ENCODE data around the gene AQP1. TPM values are rescaled to one million over a fixed set of nuclear protein-coding genes. Genes with fewer than 3 reads are reported as not detected.

The AQP1 gene
- total and polyA plus RNA-seq, 2 of the 8 experiments (the other 6 are each of a cell fraction or from before 2014, with no cell fraction given) = 0.18 to 0.19 TPM

GRCh38 chr7:30903146-30903545 lies 8.5 kb upstream of the AQP1 start:
- POLR2A ChIA-PET (ENCODE audit: partially characterized antibody) = no interaction called here
- no peak overlapping the region for H2BK20ac ChIP-seq (ENCODE audit: low read length)
- TF ChIP-seq ASH2L (IDR thresholded peaks at IDR 0.05; ENCODE audit: low read length) (no peak), MAFK (IDR thresholded peaks at IDR 0.05; ENCODE audit: low read depth, low read length) (no peak), MAX (IDR thresholded peaks at IDR 0.05) (no peak), USF2 (IDR thresholded peaks at IDR 0.05; ENCODE audit: low read length) (no peak), EGR1 (IDR thresholded peaks at IDR 0.05; ENCODE audit: borderline replicate concordance, low read depth, low read length) (no peak), SP1 (IDR thresholded peaks at IDR 0.05; ENCODE audit: low read depth, low read length) (no peak), TAF1 (IDR thresholded peaks at IDR 0.05; ENCODE audit: low read depth, low read length) (no peak), EZH2 (IDR thresholded peaks at IDR 0.05; ENCODE audit: low read depth, low read length, severe bottlenecking) (no peak), KDM1A (IDR thresholded peaks at IDR 0.05; ENCODE audit: borderline replicate concordance, low read length) (no peak), RBBP5 (IDR thresholded peaks at IDR 0.05; ENCODE audit: borderline replicate concordance, low read depth, low read length) (no peak), YY1 (IDR thresholded peaks at IDR 0.05; ENCODE audit: low read depth, low read length) (no peak), HDAC6 (IDR thresholded peaks at IDR 0.05; ENCODE audit: low read depth, low read length) (no peak), BCL11A (IDR thresholded peaks at IDR 0.05; ENCODE audit: low read depth in 2 of 2, low read length in 2 of 2) (no peak)

More at GRCh38 chr7:30903146-30903545, 8.5 kb upstream of the AQP1 start:
- Histone ChIP-seq H4K20me1 (replicated peaks in 1 of 2; ENCODE audit: control insufficient read depth in 1 of 2, insufficient read depth in 2 of 2, low read length in 2 of 2) (peaks cover 0 to 2% of the 10 kb centered on the region in 2 experiments), H3K27ac (ENCODE audit: low read depth, low read length) (no peak overlapping the region), H3K79me1 (ENCODE audit: low read depth, low read length) (no peaks in the 10 kb centered on the region), H2BK5ac (ENCODE audit: low read depth, low read length) (no peak overlapping the region), H3K4ac (replicated peaks; ENCODE audit: insufficient read length, low read depth, low read length) (no peak overlapping the region), H3K4me2 (ENCODE audit: insufficient read depth in 1 of 2, low read depth in 2 of 2, low read length in 2 of 2) (no peak overlapping the region), H3K9me3 (ENCODE audit: insufficient read depth in 2 of 2, low read depth in 1 of 2, low read length in 1 of 2) (no peaks in the 10 kb centered on the region), H2AFZ (ENCODE audit: low read length) (no peak overlapping the region), H3K23ac (ENCODE audit: insufficient read length) (no peak overlapping the region), H2AK5ac (ENCODE audit: low read depth, low read length) (no peak overlapping the region), H4K5ac (ENCODE audit: insufficient read length, low read depth, low read length) (no peak overlapping the region), H2BK15ac (ENCODE audit: low read length) (no peak overlapping the region), H4K91ac (replicated peaks; ENCODE audit: insufficient read length, low read length) (no peak overlapping the region), H2BK12ac (ENCODE audit: low read depth, low read length) (no peak overlapping the region), H3K9ac (replicated peaks in 1 of 4; ENCODE audit: extremely low read depth in 1 of 4, low read depth in 3 of 4, low read length in 3 of 4) (no peak overlapping the region), H4K8ac (ENCODE audit: extremely low read depth, insufficient read depth, low read length) (no peak overlapping the region; the same call in 1 of the 2 replicates), H3K36me3 (ENCODE audit: control insufficient read depth in 2 of 4, insufficient read depth in 4 of 4, low read length in 3 of 4) (no peaks in the 10 kb centered on the region), H3K4me3 (ENCODE audit: extremely low read depth in 1 of 4, insufficient read depth in 2 of 4, low read depth in 3 of 4, low read length in 4 of 4) (no peak overlapping the region), H3K4me1 (replicated peaks in 1 of 4; ENCODE audit: control insufficient read depth in 3 of 4, insufficient read depth in 4 of 4, low read length in 3 of 4) (no peaks in the 10 kb centered on the region), H3K79me2 (ENCODE audit: control insufficient read depth in 1 of 2, insufficient read depth in 2 of 2, low read length in 2 of 2) (no peaks in the 10 kb centered on the region), H3K27me3 (replicated peaks in 1 of 4; ENCODE audit: control insufficient read depth in 3 of 4, extremely low read depth in 1 of 4, insufficient read depth in 3 of 4, low read length in 3 of 4) (peaks cover 0 to 2% (median 0%) of the 10 kb centered on the region in 4 experiments; a peak in 2 of 7 replicates), H3K14ac (ENCODE audit: insufficient read length) (no peak overlapping the region), H2BK120ac (replicated peaks; ENCODE audit: low read depth, low read length) (no peak overlapping the region), H3K56ac (replicated peaks; ENCODE audit: insufficient read length, low read depth, low read length) (no peak overlapping the region), H3K18ac (ENCODE audit: extremely low read depth, low read length) (no peak overlapping the region; the same call in 1 of the 2 replicates), H3K23me2 (ENCODE audit: low read depth, low read length) (no peaks in the 10 kb centered on the region)
- DNase-seq (ENCODE audit: low read depth in 1 of 2, low spot score in 2 of 2) = no peak
- 77% methylated on average over 8 of the region's 8 CpGs; no CpG with 5 or more reads in 1 of the 2 experiments for WGBS, 2 experiments (ENCODE audit: extremely low coverage in 1 of 2, insufficient coverage in 1 of 2, insufficient read length in 1 of 2, insufficient replicate concordance in 2 of 2, low coverage in 1 of 2, low lambda C conversion rate in 2 of 2, missing lambda C conversion rate in 1 of 2)
- no peak for FAIRE-seq
- CTCF ChIA-PET (ENCODE audit: partially characterized antibody) = interaction anchor here (0.9 to 1.2 kb wide), 2 partner anchors 20 to 101 kb away, joined by 3 to 5 read pairs; no protein-coding TSS in a partner anchor
